ENCODE results near the gene CYP2J2.

DNA sequence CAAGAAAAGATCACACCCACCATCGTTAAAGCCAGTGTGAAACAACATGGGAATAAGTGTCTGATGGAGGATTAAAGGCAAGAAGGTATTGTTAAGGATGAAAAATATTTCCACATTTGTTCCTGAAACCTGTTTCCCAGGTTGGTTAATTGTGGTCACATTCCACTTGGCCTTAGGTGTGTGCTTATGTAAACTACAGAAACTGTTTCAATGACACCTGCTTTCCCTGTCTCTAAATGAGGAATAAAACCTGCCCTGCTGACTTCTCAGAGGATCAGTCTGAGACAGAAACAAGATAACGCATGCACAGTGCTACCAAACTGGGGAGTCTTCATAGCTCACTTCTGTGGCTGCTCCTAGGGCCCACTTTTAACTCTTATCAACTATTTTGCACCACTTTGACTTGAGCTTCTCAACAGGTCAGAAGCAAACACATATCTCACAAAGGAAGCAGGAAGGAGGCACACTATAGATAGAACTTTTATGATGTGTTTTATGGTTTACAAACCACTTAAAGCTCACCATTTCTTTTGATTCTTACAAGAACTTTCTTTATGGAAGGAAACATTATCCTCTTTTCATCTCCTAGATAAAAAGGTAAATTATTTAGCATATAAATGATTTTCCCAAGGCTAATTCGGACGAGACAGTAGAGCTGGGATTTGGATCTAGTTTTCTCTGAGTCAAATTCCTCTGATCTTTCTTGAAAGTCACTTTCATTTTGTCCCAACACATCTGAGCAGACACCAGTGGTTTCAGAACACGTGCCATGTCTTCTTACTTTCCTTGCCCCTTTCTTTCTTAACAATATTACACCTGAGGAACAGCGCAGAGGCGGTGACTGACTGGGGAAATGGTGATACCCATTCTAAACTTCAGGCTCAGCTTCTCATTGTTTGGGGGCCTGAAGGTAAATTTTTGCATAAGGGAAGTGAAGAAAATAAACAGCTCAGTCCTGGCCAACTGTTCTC lies 33.4 kb downstream of the CYP2J2 start:
- TF ChIP-seq, protein P1, sequence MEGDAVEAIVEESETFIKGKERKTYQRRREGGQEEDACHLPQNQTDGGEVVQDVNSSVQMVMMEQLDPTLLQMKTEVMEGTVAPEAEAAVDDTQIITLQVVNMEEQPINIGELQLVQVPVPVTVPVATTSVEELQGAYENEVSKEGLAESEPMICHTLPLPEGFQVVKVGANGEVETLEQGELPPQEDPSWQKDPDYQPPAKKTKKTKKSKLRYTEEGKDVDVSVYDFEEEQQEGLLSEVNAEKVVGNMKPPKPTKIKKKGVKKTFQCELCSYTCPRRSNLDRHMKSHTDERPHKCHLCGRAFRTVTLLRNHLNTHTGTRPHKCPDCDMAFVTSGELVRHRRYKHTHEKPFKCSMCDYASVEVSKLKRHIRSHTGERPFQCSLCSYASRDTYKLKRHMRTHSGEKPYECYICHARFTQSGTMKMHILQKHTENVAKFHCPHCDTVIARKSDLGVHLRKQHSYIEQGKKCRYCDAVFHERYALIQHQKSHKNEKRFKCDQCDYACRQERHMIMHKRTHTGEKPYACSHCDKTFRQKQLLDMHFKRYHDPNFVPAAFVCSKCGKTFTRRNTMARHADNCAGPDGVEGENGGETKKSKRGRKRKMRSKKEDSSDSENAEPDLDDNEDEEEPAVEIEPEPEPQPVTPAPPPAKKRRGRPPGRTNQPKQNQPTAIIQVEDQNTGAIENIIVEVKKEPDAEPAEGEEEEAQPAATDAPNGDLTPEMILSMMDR (IDR thresholded peaks at IDR 0.05; ENCODE audit: poor library complexity, severe bottlenecking), result no peak
- no peak for TF ChIP-seq EZH2 (IDR thresholded peaks at IDR 0.05; ENCODE audit: borderline replicate concordance, insufficient read depth, low read length, poor library complexity, severe bottlenecking)
- TF ChIP-seq, protein P2, sequence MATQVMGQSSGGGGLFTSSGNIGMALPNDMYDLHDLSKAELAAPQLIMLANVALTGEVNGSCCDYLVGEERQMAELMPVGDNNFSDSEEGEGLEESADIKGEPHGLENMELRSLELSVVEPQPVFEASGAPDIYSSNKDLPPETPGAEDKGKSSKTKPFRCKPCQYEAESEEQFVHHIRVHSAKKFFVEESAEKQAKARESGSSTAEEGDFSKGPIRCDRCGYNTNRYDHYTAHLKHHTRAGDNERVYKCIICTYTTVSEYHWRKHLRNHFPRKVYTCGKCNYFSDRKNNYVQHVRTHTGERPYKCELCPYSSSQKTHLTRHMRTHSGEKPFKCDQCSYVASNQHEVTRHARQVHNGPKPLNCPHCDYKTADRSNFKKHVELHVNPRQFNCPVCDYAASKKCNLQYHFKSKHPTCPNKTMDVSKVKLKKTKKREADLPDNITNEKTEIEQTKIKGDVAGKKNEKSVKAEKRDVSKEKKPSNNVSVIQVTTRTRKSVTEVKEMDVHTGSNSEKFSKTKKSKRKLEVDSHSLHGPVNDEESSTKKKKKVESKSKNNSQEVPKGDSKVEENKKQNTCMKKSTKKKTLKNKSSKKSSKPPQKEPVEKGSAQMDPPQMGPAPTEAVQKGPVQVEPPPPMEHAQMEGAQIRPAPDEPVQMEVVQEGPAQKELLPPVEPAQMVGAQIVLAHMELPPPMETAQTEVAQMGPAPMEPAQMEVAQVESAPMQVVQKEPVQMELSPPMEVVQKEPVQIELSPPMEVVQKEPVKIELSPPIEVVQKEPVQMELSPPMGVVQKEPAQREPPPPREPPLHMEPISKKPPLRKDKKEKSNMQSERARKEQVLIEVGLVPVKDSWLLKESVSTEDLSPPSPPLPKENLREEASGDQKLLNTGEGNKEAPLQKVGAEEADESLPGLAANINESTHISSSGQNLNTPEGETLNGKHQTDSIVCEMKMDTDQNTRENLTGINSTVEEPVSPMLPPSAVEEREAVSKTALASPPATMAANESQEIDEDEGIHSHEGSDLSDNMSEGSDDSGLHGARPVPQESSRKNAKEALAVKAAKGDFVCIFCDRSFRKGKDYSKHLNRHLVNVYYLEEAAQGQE (IDR thresholded peaks at IDR 0.05; ENCODE audit: borderline replicate concordance), result no peak
- no peak for TF ChIP-seq SMC3 (conservative IDR thresholded peaks at IDR 0.05; ENCODE audit: poor library complexity)

All from neural cell (in vitro differentiated cells).